Vagina (tissue), 2 donors: ENCODE measurements around the gene ALDOC.

ENCODE experiments used
- POLR2A ChIP-seq, 2 donors: fragments of 450-650 bp; IDR thresholded peaks; one replicate each; pipeline ENCODE4 v1.6.1; 2017; ENCODE audit warnings: antibody characterized with exemption in 2 of 2, mild to moderate bottlenecking in 2 of 2, moderate library complexity in 2 of 2
- POLR2AphosphoS5 ChIP-seq, 2 donors: sonication (generic); formaldehyde crosslinking; IDR thresholded peaks; one replicate each; pipeline ENCODE4 v1.9.0; 2017; ENCODE audit warnings: antibody characterized with exemption in 2 of 2, mild to moderate bottlenecking in 2 of 2, low read depth in 1 of 2; ENCODE audit not compliant: insufficient read depth in 1 of 2
- TF ChIP-seq, protein P1 (sequence below), 3 experiments: fragments of 450-650 bp in 2 of 3; fragments of 200-600 bp in 1 of 3; sonication (generic) in 1 of 3; IDR thresholded peaks; one replicate each; pipeline ENCODE4 v1.5.1; 2017 to 2019; ENCODE audit warnings: antibody characterized with exemption in 3 of 3, mild to moderate bottlenecking in 2 of 3, moderate library complexity in 2 of 3

DNA sequence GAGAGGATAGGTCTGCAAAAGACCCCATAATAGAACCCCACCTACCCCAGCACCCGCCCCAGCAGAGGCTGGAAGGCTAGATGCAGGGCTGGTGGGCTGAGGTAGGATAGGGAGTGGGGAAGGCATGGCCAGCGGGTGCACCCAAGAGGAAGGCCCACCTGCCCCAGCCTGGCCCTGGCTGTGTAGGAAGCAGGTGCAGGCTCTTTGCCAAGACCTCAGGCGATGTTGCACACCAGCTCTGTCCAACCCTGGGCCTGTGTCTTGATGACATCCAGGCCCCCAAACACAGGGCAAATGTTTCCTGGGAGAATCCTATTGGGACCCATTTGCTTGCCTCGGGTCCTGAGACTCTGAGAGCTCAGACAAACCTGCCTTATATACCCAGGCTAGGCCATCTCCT is 36.5 kb downstream of the ALDOC start:
- TF ChIP-seq, protein P1, sequence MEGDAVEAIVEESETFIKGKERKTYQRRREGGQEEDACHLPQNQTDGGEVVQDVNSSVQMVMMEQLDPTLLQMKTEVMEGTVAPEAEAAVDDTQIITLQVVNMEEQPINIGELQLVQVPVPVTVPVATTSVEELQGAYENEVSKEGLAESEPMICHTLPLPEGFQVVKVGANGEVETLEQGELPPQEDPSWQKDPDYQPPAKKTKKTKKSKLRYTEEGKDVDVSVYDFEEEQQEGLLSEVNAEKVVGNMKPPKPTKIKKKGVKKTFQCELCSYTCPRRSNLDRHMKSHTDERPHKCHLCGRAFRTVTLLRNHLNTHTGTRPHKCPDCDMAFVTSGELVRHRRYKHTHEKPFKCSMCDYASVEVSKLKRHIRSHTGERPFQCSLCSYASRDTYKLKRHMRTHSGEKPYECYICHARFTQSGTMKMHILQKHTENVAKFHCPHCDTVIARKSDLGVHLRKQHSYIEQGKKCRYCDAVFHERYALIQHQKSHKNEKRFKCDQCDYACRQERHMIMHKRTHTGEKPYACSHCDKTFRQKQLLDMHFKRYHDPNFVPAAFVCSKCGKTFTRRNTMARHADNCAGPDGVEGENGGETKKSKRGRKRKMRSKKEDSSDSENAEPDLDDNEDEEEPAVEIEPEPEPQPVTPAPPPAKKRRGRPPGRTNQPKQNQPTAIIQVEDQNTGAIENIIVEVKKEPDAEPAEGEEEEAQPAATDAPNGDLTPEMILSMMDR (IDR thresholded peaks at IDR 0.05) = no peak
- TF ChIP-seq POLR2A (IDR thresholded peaks at IDR 0.05) (no peak), POLR2AphosphoS5 (IDR thresholded peaks at IDR 0.05; ENCODE audit: insufficient read depth in 1 of 2, low read depth in 1 of 2) (no peak)
